ENCODE data around the gene DYRK1A. TPM values are rescaled to one million over a fixed set of nuclear protein-coding genes. Genes with fewer than 3 reads are reported as not detected.
A peak's percentile ranks its signal among the peaks of the same experiment; 100 is the strongest.

The DYRK1A gene
- total RNA-seq, 2 donors from 2014 or later = 83.5 to 90.1 TPM

GRCh38 chr21:37461479-37461878, 94.9 kb downstream of the DYRK1A start:
- Mint-ChIP-seq H3K4me1 (ENCODE audit: low read depth in 2 of 2) (peaks cover 58 to 60% of the 10 kb centered on the region in 2 donors), H3K27me3 (no peaks in the 10 kb centered on the region), H3K9me3 (no peaks in the 10 kb centered on the region), H3K27ac (peak overlapping the region; percentile 80 to 91), H3K4me3 (peak overlapping the region; percentile 53), H3K36me3 (no peaks in the 10 kb centered on the region)
- no peak for DNase-seq (ENCODE audit: low spot score)
- ATAC-seq = peak; percentile 41 to 61

- Mint-ChIP-seq H3K36me3 (no peaks in the 10 kb centered on the region), H3K27me3 (no peaks in the 10 kb centered on the region), H3K4me1 (ENCODE audit: low read depth in 2 of 2) (peaks cover 58 to 62% of the 10 kb centered on the region in 2 donors), H3K4me3 (peak overlapping the region; percentile 53), H3K27ac (peak overlapping the region; percentile 80 to 91), H3K9me3 (no peaks in the 10 kb centered on the region)
- ATAC-seq (no peak), DNase-seq (ENCODE audit: low spot score) (no peak)
These were observed 95.7 kb downstream of the DYRK1A start for GRCh38 chr21:37462087-37462861.

GRCh38 chr21:37463083-37463801, 96.7 kb downstream of the DYRK1A start:
- ATAC-seq (peak; percentile 72 to 83), DNase-seq (ENCODE audit: low spot score) (no peak)
- Mint-ChIP-seq H3K27me3 (no peaks in the 10 kb centered on the region), H3K36me3 (no peaks in the 10 kb centered on the region), H3K4me1 (ENCODE audit: low read depth in 2 of 2) (peaks cover 56 to 62% of the 10 kb centered on the region in 2 donors), H3K4me3 (peak overlapping the region; percentile 53), H3K27ac (peak overlapping the region; percentile 80 to 91), H3K9me3 (no peaks in the 10 kb centered on the region)

GRCh38 chr21:37467082-37467481, 100.5 kb downstream of the DYRK1A start:
- Mint-ChIP-seq H3K27ac (no peak overlapping the region), H3K4me1 (ENCODE audit: low read depth in 2 of 2) (peaks cover 57 to 69% of the 10 kb centered on the region in 2 donors), H3K36me3 (no peaks in the 10 kb centered on the region), H3K4me3 (no peak overlapping the region), H3K27me3 (no peaks in the 10 kb centered on the region), H3K9me3 (no peaks in the 10 kb centered on the region)
- DNase-seq (ENCODE audit: low spot score) (no peak), ATAC-seq (no peak)

GRCh38 chr21:37468909-37469308, 102.3 kb downstream of the DYRK1A start:
- H3K27me3 Mint-ChIP-seq = no peaks in the 10 kb centered on the region
- peaks cover 46 to 51% of the 10 kb centered on the region in 2 donors for H3K4me1 Mint-ChIP-seq (ENCODE audit: low read depth in 2 of 2)
- no peaks in the 10 kb centered on the region for H3K9me3 Mint-ChIP-seq
- ATAC-seq (no peak), DNase-seq (ENCODE audit: low spot score) (no peak)
- H3K27ac Mint-ChIP-seq = no peak overlapping the region
- H3K36me3 Mint-ChIP-seq = no peaks in the 10 kb centered on the region
- no peak overlapping the region for H3K4me3 Mint-ChIP-seq

- no peak overlapping the region for H3K4me3 Mint-ChIP-seq
- H3K9me3 Mint-ChIP-seq = no peaks in the 10 kb centered on the region
- no peak for DNase-seq (ENCODE audit: low spot score)
- ATAC-seq = no peak
- H3K36me3 Mint-ChIP-seq = no peaks in the 10 kb centered on the region
- no peak overlapping the region for H3K27ac Mint-ChIP-seq
- no peaks in the 10 kb centered on the region for H3K27me3 Mint-ChIP-seq
- peaks cover 43 to 48% of the 10 kb centered on the region in 2 donors for H3K4me1 Mint-ChIP-seq (ENCODE audit: low read depth in 2 of 2)
These were observed 102.9 kb downstream of the DYRK1A start for GRCh38 chr21:37469441-37469840.

GRCh38 chr21:37472581-37472980, 106.0 kb downstream of the DYRK1A start:
- no peak for ATAC-seq
- H3K9me3 Mint-ChIP-seq = no peaks in the 10 kb centered on the region
- peaks cover 51 to 62% of the 10 kb centered on the region in 2 donors for H3K4me1 Mint-ChIP-seq (ENCODE audit: low read depth in 2 of 2)
- H3K4me3 Mint-ChIP-seq = no peak overlapping the region
- no peaks in the 10 kb centered on the region for H3K36me3 Mint-ChIP-seq
- H3K27ac Mint-ChIP-seq = no peak overlapping the region
- DNase-seq (ENCODE audit: low spot score) = no peak
- no peaks in the 10 kb centered on the region for H3K27me3 Mint-ChIP-seq

- Mint-ChIP-seq H3K27ac (no peak overlapping the region), H3K9me3 (no peaks in the 10 kb centered on the region), H3K4me3 (no peak overlapping the region), H3K4me1 (ENCODE audit: low read depth in 2 of 2) (peaks cover 51 to 60% of the 10 kb centered on the region in 2 donors), H3K36me3 (no peaks in the 10 kb centered on the region), H3K27me3 (no peaks in the 10 kb centered on the region)
- no peak for ATAC-seq
- DNase-seq (ENCODE audit: low spot score) = no peak
These were observed 106.9 kb downstream of the DYRK1A start for GRCh38 chr21:37473491-37473890.

GRCh38 chr21:37474342-37474741, 107.8 kb downstream of the DYRK1A start:
- H3K4me1 Mint-ChIP-seq (ENCODE audit: low read depth in 2 of 2) = peaks cover 46 to 51% of the 10 kb centered on the region in 2 donors
- no peak overlapping the region for H3K27ac Mint-ChIP-seq
- DNase-seq (ENCODE audit: low spot score) (no peak), ATAC-seq (no peak)
- H3K27me3 Mint-ChIP-seq = no peaks in the 10 kb centered on the region
- no peaks in the 10 kb centered on the region for H3K9me3 Mint-ChIP-seq
- H3K36me3 Mint-ChIP-seq = no peaks in the 10 kb centered on the region
- no peak overlapping the region for H3K4me3 Mint-ChIP-seq

- H3K9me3 Mint-ChIP-seq = no peaks in the 10 kb centered on the region
- no peaks in the 10 kb centered on the region for H3K27me3 Mint-ChIP-seq
- DNase-seq (ENCODE audit: low spot score) = no peak
- H3K4me1 Mint-ChIP-seq (ENCODE audit: low read depth in 2 of 2) = peaks cover 44 to 51% of the 10 kb centered on the region in 2 donors
- H3K27ac Mint-ChIP-seq = peak overlapping the region; percentile 5 to 56
- peaks cover 2% of the 10 kb centered on the region for H3K36me3 Mint-ChIP-seq
- peak in 1 of 2 donors; percentile 62 for ATAC-seq
- no peak overlapping the region for H3K4me3 Mint-ChIP-seq
These were observed 108.8 kb downstream of the DYRK1A start for GRCh38 chr21:37475186-37475868.

- Mint-ChIP-seq H3K36me3 (peaks cover 12% of the 10 kb centered on the region), H3K27me3 (no peaks in the 10 kb centered on the region), H3K4me1 (ENCODE audit: low read depth in 2 of 2) (peaks cover 34 to 39% of the 10 kb centered on the region in 2 donors), H3K27ac (no peak overlapping the region), H3K9me3 (no peaks in the 10 kb centered on the region), H3K4me3 (no peak overlapping the region)
- no peak for DNase-seq (ENCODE audit: low spot score)
- ATAC-seq = no peak
These were observed 112.2 kb downstream of the DYRK1A start for GRCh38 chr21:37478794-37479193.

- Mint-ChIP-seq H3K4me3 (no peak overlapping the region), H3K27ac (no peak overlapping the region), H3K9me3 (no peaks in the 10 kb centered on the region), H3K27me3 (no peaks in the 10 kb centered on the region), H3K4me1 (ENCODE audit: low read depth in 2 of 2) (peaks cover 6 to 12% of the 10 kb centered on the region in 2 donors), H3K36me3 (peaks cover 12% of the 10 kb centered on the region)
- no peak for DNase-seq (ENCODE audit: low spot score)
- no peak for ATAC-seq
These were observed 117.2 kb downstream of the DYRK1A start for GRCh38 chr21:37483776-37484175.

- no peaks in the 10 kb centered on the region for H3K9me3 Mint-ChIP-seq
- H3K36me3 Mint-ChIP-seq = peaks cover 12% of the 10 kb centered on the region
- ATAC-seq = no peak
- no peak overlapping the region for H3K4me3 Mint-ChIP-seq
- no peak overlapping the region for H3K27ac Mint-ChIP-seq
- peaks cover 11 to 12% of the 10 kb centered on the region in 2 donors for H3K4me1 Mint-ChIP-seq (ENCODE audit: low read depth in 2 of 2)
- no peaks in the 10 kb centered on the region for H3K27me3 Mint-ChIP-seq
- DNase-seq (ENCODE audit: low spot score) = no peak
These were observed 118.2 kb downstream of the DYRK1A start for GRCh38 chr21:37484535-37485474.
